GM18517 (cell line): Measurements from ENCODE around the gene DDAH1.

Source experiments
- ATAC-seq: cut with Tn5 transposase; IDR thresholded peaks from one replicate; pipeline ENCODE4 v1.9.1; 2021; ENCODE audit warnings: mild to moderate bottlenecking, moderate library complexity; ENCODE audit not compliant: unreplicated experiment

Gene DDAH1

DNA sequence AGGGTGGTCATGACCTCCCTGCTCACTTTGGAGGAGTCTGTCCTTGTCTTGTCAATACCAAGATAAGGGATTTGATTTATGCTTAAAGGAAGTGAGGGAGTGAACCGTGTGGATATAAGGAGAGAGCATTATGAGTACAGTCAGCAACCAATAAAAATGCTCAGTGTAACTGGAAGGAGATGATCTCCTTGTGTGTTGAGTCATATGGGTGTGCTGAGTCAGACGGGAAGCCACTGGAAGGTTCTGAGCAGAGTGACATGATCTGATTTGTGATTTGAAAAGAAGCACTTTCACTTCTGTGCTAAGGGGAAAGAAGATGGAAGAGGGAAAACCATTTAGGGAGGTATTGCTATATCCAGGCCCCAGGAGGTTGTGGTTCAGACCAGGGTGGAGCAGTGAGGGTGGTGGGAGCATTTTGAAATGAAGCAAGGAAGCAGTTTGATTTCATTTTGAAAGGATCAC lies 186.1 kb downstream of the DDAH1 start:
- ATAC-seq = no peak

DNA sequence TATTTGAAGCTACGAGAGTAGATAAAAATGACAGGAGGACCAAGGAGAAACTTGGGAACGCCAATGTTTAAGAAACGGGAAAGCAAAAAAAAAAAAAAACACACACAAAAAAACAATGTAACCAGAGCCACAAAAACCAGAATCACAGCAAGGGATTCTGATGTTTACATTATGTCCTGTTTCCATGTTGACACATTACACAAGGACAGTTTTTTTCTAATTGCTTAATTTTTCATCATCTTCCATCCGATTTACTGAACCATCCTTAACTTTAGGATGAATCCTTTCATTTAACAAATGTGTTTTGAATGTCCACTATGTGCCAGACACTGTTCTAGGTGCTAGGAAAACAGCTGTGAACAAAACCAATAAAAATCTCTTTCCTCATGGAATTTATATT lies 187.2 kb downstream of the DDAH1 start:
- no peak for ATAC-seq

DNA sequence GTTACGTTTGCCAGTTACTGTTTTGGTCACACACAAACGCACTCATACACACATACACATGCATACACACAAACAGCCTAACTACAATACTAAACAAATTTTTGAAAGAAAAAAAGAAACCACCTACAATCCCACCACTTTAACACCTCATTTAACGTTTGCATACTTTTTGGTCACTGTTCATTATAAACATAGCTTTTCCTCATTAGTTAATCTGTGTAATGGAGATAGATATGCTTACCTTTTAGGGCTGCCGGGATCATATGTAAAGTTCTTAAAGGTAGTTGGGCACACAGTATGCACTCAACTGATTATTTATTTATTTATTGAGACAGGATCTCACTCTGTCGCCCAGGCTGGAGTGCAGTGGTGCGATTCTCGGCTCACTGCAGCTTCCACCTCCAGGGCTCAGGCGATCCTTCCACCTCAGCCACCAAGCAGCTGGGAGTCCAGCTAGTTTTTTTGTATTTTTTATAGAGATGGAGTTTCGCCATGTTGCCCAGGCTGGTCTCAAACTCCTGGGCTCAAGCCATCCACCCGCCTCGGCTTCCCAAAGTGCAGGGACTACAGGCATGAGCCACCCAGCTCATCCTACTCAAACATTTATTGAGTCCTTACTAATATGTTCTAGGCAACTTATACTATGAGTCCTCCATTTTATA lies 187.8 kb downstream of the DDAH1 start:
- ATAC-seq = no peak

DNA sequence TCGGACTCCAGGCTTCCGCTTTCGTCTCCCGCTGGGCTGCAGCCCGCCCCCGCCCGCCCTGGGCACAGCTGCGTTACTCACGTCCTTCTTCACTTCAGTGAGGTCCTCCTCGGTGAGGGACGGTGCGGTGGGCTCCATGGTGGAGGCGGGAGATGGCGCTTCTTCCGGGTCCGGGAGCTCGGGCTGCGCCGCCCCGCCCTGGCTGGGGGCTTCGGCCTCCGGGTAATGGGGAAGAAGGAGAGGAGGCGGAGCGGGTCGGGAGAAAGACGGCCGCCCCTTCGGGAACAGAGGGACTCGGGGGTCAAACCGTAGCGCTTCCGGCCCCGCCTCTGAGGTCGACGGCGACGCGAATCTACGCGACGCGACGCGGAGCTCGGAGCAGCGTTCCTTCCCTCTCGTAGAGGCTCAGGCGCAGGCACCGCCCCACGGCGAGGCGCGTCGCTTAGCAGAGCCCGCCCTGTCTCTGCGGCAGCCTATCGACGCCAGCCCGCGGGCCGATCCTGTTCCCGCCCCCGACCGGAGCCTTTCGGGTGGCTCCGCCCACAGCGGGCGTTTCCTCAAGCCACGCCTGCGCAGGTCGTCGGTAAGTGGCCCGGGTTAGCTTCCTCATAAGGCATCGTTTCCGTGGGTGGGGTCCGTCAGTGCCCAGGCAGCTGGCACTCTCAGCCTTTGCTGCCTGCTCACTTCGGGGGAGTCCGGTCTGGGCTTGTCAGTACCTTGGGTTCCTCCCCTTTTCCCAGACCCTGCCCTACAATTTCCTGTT lies 188.6 kb downstream of the DDAH1 start, which contains the start of gene BCL10:
TSS of gene BCL10 (minus strand) at position 418 of the 763 bp plus-strand sequence. CDS start at position 138, 280 bp downstream.
- peak; percentile 92 for ATAC-seq

DNA sequence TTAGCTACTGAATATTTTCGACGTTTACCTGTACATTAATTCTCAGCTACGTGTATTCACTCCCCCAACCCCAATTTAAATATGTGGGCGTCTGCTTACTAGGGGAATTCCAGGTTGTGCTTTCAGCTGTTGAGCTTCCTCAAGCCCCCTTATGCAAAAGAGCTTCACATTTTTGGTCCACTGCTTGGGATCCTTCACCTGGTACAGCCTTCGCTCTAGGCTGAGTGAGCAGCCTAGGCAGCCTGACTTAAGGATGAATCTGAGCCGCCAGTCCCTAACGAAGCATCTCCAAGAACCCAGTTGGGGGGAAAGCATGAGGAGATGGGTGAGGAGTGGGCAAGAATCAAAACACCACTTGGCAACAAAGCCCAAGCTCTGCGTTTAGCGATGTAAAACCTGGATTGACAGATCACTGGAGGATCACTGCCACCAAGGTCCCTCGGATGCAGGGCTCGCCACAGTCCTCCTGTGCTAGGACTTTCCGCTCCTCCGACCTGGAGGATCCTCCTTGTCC lies 189.2 kb downstream of the DDAH1 start:
- peak; percentile 0 for ATAC-seq

DNA sequence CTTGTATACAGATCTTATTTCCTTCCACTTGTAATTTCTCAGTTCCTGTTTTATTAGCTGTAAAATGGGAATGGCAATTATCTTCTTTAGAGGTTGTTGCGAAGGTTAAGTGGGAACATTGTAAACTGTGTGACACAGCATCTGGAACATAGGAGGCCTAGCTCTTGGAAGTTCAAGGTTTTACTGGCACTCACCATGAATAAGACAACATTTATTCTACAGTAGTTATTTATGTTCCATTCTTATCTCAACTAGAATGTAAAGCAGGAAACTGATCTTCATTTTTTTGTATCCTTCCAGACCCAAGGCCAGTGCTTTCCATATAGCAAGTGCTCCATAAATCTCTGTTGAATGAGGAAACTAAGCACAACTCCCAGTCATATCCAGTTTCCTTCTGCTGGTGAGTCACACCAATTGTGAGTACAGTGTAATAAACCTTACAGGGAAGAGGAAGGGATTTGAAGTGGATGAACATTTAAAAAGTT lies 189.9 kb downstream of the DDAH1 start:
- ATAC-seq = no peak

DNA sequence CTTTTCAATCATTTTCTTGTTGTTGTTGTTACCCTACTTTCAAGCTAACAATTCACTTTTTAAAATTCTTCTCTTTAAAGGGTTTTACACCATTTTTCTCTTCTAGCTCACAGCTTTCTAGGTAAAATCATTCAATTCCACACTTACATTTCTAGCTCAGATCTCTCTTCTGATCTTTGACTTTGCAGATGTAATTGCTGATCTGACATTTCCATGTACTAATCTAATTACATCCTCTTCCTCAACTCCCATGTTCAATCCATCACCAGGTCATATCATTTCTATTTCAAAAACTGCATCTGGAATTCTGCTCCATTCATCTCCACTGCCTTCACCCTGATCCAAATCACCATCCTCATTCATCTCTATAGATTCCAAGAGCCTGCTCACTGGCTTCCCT lies 191.6 kb downstream of the DDAH1 start:
- ATAC-seq = no peak

DNA sequence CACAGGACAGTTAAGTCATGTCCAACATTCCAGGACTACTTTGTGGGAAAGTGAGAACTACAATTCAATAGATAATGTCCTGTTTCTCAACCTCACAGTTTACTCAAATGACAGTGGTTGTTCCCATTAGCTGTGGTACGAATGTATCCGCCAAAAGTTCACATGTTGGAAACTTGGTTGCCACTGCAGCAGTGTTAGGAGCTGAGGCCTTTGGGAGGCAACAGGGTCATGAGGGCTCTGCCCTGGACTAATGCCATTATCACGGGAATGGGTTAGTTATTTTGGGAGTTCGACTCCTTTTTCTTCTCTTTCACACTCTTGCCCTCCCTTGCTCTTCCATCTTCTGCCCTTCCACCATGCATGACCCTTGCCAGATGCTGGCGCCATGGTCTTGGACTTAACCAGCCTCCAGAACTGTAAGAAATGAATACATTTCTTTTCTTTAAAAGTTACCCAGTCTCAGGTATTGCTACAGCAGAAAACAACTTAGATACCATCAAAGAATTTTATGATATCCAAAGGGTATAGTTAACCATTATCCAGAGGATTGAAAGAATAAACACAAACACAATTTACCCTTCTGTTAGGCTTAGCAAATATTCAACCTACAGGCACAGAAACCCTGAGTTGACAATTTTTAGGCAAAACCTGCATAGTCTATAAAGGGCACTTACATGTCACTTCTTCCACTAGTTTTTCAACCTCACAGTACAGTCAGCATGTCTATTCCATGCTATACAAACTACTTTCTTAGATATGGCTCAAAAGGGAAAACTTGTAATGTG lies 196.0 kb downstream of the DDAH1 start:
- ATAC-seq = no peak
